Neural progenitor cell (in vitro differentiated cells): ENCODE measurements around the gene C3orf22. TPM values are rescaled to one million over a fixed set of nuclear protein-coding genes. Genes with fewer than 3 reads are reported as not detected.

Experiments
- DNase-seq: peaks from one replicate; pipeline ENCODE4 v3.0.0-alpha.2; 2016; ENCODE audit warnings: low spot score
- H2AFZ ChIP-seq: fragments of 200-600 bp; sonication (generic); replicated peaks from 2 replicates; pipeline ENCODE4 v1.6.1; 2016; ENCODE audit warnings: antibody characterized with exemption
- H3F3A ChIP-seq: fragments of 200-600 bp; sonication (generic); 2 replicates; pipeline ENCODE4 v1.6.1; 2016; ENCODE audit warnings: antibody characterized with exemption, low read depth
- H3K27ac ChIP-seq: fragments of 200-600 bp; sonication (generic); 2 replicates; pipeline ENCODE4 v1.5.1; 2016; ENCODE audit warnings: mild to moderate bottlenecking
- H3K27me3 ChIP-seq: fragments of 200-600 bp; sonication (generic); 2 replicates; pipeline ENCODE4 v1.6.1; 2016; ENCODE audit warnings: mild to moderate bottlenecking, moderate library complexity
- H3K36me3 ChIP-seq: fragments of 200-600 bp; sonication (generic); 2 replicates; pipeline ENCODE4 v1.5.1; 2016
- H3K4me1 ChIP-seq: fragments of 200-600 bp; sonication (generic); 2 replicates; pipeline ENCODE4 v1.6.1; 2016; ENCODE audit warnings: mixed run types
- H3K4me2 ChIP-seq: fragments of 200-600 bp; sonication (generic); 2 replicates; pipeline ENCODE4 v1.6.1; 2016
- H3K4me3 ChIP-seq: fragments of 200-600 bp; sonication (generic); 2 replicates; pipeline ENCODE4 v1.5.1; 2016
- H3K79me2 ChIP-seq: fragments of 200-600 bp; sonication (generic); 2 replicates; pipeline ENCODE4 v1.6.1; 2016; ENCODE audit warnings: low read depth
- H3K9ac ChIP-seq: fragments of 200-600 bp; sonication (generic); 2 replicates; pipeline ENCODE4 v1.6.1; 2016
- H3K9me3 ChIP-seq: fragments of 200-600 bp; sonication (generic); 2 replicates; pipeline ENCODE4 v1.5.1; 2016; ENCODE audit warnings: low read depth
- H4K20me1 ChIP-seq: fragments of 200-600 bp; sonication (generic); 2 replicates; pipeline ENCODE4 v1.6.1; 2016; ENCODE audit warnings: low read depth
- H3K27ac Mint-ChIP-seq: 3 replicates; pipeline ENCODE4 v1.8.0; 2021; ENCODE audit warnings: mixed read lengths
- H3K27me3 Mint-ChIP-seq: 2 replicates; pipeline ENCODE4 v1.8.0; 2022; ENCODE audit warnings: low read depth, mild to moderate bottlenecking, inconsistent platforms, moderate library complexity, mixed read lengths; ENCODE audit not compliant: insufficient read depth
- H3K36me3 Mint-ChIP-seq: 3 replicates; pipeline ENCODE4 v1.8.0; 2021; ENCODE audit warnings: mixed read lengths
- H3K4me1 Mint-ChIP-seq: 3 replicates; pipeline ENCODE4 v1.8.0; 2021; ENCODE audit warnings: mixed read lengths
- H3K4me3 Mint-ChIP-seq: 3 replicates; pipeline ENCODE4 v1.8.0; 2021; ENCODE audit warnings: mild to moderate bottlenecking, moderate library complexity, mixed read lengths
- H3K9me3 Mint-ChIP-seq: 3 replicates; pipeline ENCODE4 v1.8.0; 2020; ENCODE audit warnings: mixed read lengths
- CTCF ChIP-seq: fragments of 200-600 bp; sonication (generic); IDR thresholded peaks from 2 replicates; pipeline ENCODE4 v1.5.1; 2017; ENCODE audit warnings: antibody characterized with exemption, mild to moderate bottlenecking
- EZH2 ChIP-seq: fragments of 200-600 bp; sonication (generic); IDR thresholded peaks from 2 replicates; pipeline ENCODE4 v1.6.1; 2017; ENCODE audit warnings: antibody characterized with exemption, mild to moderate bottlenecking, moderate library complexity
- EZH2phosphoT487 ChIP-seq: fragments of 200-600 bp; sonication (generic); IDR thresholded peaks from 2 replicates; pipeline ENCODE4 v1.6.1; 2017; ENCODE audit warnings: antibody characterized with exemption
- total RNA-seq: library from RNA; depleted of rRNA; stranded (reverse); fragments of >200 nt; gene quantifications from 2 replicates; pipeline ENCODE4 v1.2.3, GENCODE V29; 2015; ENCODE audit warnings: low replicate concordance

C3orf22 gene
- total RNA-seq, 1 donor from 2014 or later = not detected

DNA sequence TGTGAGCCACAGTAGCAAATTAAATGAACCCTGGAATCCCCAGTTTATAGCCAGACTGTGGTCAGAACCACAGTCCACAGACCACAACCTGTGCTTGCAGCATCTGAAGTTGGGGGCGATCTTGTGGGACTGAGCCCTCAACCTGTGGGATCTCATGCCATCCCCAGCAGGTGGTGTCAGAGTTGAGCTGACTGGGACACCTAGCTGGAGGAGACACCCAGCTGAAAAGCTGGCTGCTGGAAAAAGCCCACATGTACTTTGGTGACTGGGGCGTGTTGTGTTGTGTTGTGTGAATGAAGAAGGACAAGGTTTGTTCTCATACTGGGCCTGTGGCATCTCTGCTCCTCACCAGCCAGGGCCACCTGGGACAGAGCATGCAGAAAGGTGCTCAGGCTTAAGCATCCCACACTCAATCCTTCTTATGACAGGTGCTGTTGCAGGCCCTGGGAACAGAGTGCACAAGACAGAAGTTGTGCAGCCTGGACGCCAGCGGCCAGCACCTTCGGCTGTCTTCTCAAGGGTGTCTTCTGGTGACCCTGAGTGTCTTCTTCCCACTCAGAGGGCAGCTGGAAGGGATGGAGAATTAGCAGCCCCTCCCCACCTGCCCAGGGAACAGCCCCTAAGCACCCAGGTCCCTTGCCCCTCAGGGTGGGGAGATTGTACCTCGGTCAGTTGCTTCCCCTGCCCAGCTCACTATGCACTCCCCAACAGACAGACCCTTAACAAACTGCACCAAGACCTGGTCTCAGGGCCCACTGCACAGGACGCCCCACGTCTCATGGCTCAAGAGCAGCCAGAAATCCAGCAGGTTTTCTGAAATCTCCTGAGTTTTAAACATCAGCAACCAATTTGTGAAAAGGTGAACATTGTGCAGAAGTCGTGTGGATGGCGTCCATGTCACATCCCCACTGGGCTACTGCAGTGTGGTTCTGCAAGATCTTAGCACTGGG lies 39.0 kb downstream of the C3orf22 start:
- H3K9ac ChIP-seq = no peak overlapping the region
- no peaks in the 10 kb centered on the region for H4K20me1 ChIP-seq
- no peak for DNase-seq
- H3K27me3 Mint-ChIP-seq = peaks cover 23% of the 10 kb centered on the region
- no peak overlapping the region for H3K27ac Mint-ChIP-seq
- no peak overlapping the region for H2AFZ ChIP-seq
- H3K4me3 ChIP-seq = no peak overlapping the region
- no peaks in the 10 kb centered on the region for H3K9me3 Mint-ChIP-seq
- H3K9me3 ChIP-seq = no peaks in the 10 kb centered on the region
- peaks cover 23% of the 10 kb centered on the region for H3K4me1 Mint-ChIP-seq
- no peaks in the 10 kb centered on the region for H3F3A ChIP-seq
- H3K27ac ChIP-seq = no peak overlapping the region
- no peak overlapping the region for H3K4me2 ChIP-seq
- H3K4me1 ChIP-seq = peaks cover 13% of the 10 kb centered on the region
- no peak for TF ChIP-seq CTCF
- no peak for TF ChIP-seq EZH2phosphoT487
- no peak for TF ChIP-seq EZH2
- no peak overlapping the region for H3K4me3 Mint-ChIP-seq
- H3K79me2 ChIP-seq = no peaks in the 10 kb centered on the region
- H3K36me3 Mint-ChIP-seq = no peaks in the 10 kb centered on the region
- no peaks in the 10 kb centered on the region for H3K36me3 ChIP-seq
- H3K27me3 ChIP-seq = peaks cover 25% of the 10 kb centered on the region

DNA sequence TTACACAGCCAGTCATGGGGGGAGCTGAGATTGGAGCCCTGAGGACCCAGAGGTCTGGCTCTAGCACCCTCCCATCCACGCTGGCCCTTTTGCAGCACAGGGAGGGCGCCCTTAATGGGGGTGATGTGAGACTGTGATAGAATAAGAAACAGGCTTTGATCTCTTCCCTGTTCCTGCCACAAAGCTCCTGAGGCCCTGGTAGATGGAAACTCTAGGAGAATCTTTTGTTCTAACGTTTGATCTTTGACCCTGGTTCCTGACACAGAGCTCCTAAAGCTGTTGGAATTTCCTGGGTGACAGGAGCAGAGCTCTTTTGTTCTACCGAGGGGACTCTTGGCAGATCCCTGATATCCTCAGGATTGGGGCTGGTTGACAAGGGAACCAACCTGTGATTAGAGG lies 40.0 kb downstream of the C3orf22 start:
- Histone ChIP-seq H3K36me3 (no peaks in the 10 kb centered on the region), H2AFZ (no peak overlapping the region), H3K27me3 (peaks cover 15% of the 10 kb centered on the region), H3K4me1 (peaks cover 12% of the 10 kb centered on the region), H3K27ac (no peak overlapping the region), H3K4me2 (peak overlapping the region; percentile 46), H3K9ac (no peak overlapping the region), H3K4me3 (no peak overlapping the region), H3F3A (no peaks in the 10 kb centered on the region), H3K9me3 (no peaks in the 10 kb centered on the region), H3K79me2 (no peaks in the 10 kb centered on the region), H4K20me1 (no peaks in the 10 kb centered on the region)
- TF ChIP-seq EZH2 (no peak), EZH2phosphoT487 (no peak), CTCF (no peak)
- H3K27ac Mint-ChIP-seq = no peak overlapping the region
- H3K36me3 Mint-ChIP-seq = no peaks in the 10 kb centered on the region
- H3K4me3 Mint-ChIP-seq = no peak overlapping the region
- H3K27me3 Mint-ChIP-seq = peaks cover 22% of the 10 kb centered on the region
- H3K9me3 Mint-ChIP-seq = no peaks in the 10 kb centered on the region
- H3K4me1 Mint-ChIP-seq = peaks cover 33% of the 10 kb centered on the region
- DNase-seq = peak; percentile 79

GRCh38 chr3:126517986-126518778 lies 40.5 kb downstream of the C3orf22 start:
- Histone ChIP-seq H3K36me3 (no peaks in the 10 kb centered on the region), H3K27ac (no peak overlapping the region), H3K9me3 (no peaks in the 10 kb centered on the region), H3K27me3 (peaks cover 9% of the 10 kb centered on the region), H3K4me3 (no peak overlapping the region), H3K4me1 (peaks cover 10% of the 10 kb centered on the region), H3K79me2 (no peaks in the 10 kb centered on the region), H3K4me2 (peak overlapping the region; percentile 46), H3K9ac (no peak overlapping the region), H2AFZ (no peak overlapping the region), H4K20me1 (no peaks in the 10 kb centered on the region), H3F3A (no peaks in the 10 kb centered on the region)
- H3K27ac Mint-ChIP-seq = no peak overlapping the region
- H3K36me3 Mint-ChIP-seq = no peaks in the 10 kb centered on the region
- TF ChIP-seq CTCF = no peak
- no peak for TF ChIP-seq EZH2phosphoT487
- TF ChIP-seq EZH2 = no peak
- H3K4me1 Mint-ChIP-seq = peaks cover 33% of the 10 kb centered on the region
- peaks cover 17% of the 10 kb centered on the region for H3K27me3 Mint-ChIP-seq
- no peak overlapping the region for H3K4me3 Mint-ChIP-seq
- DNase-seq = no peak
- H3K9me3 Mint-ChIP-seq = no peaks in the 10 kb centered on the region
